Naive thymus-derived CD4-positive, alpha-beta T cell (primary cell): ENCODE measurements around the gene RLIM. TPM values are rescaled to one million over a fixed set of nuclear protein-coding genes. Genes with fewer than 3 reads are reported as not detected.

Source experiments
- ATAC-seq: fragments of 150-1000 bp; cut with Tn5 transposase; 2 replicates; pipeline ENCODE4 v1.10.0; 2021; ENCODE audit warnings: mild to moderate bottlenecking, moderate library complexity
- CTCF ChIA-PET: fragments of 350-600 bp; sonication (Branson Sonifier 250); formaldehyde crosslinking; loops from one replicate; lab custom pipeline; 2021; ENCODE audit warnings: antibody characterized with exemption; lab: Charles Lee
- POLR2A ChIA-PET: fragments of 350-600 bp; sonication (Branson Sonifier 250); formaldehyde crosslinking; loops from one replicate; lab custom pipeline; 2021; ENCODE audit warnings: antibody characterized with exemption, inconsistent platforms; lab: Charles Lee
- DNase-seq, 9 donors: peaks; one replicate each; pipeline versions ENCODE4 v3.0.0 to v3.0.0-alpha.2; 2020 to 2022; ENCODE audit warnings: mixed read lengths in 1 of 9
- H3K27ac ChIP-seq: one replicate; pipeline ENCODE4 v1.7.0; 2013; ENCODE audit warnings: mild to moderate bottlenecking, low read depth, low read length, moderate library complexity
- H3K27me3 ChIP-seq, 2 donors: one replicate each; pipeline ENCODE4 v1.7.0; 2013; ENCODE audit warnings: low read length in 2 of 2, mild to moderate bottlenecking in 2 of 2, moderate library complexity in 2 of 2; ENCODE audit not compliant: control insufficient read depth in 2 of 2, insufficient read depth in 2 of 2
- H3K36me3 ChIP-seq, 3 experiments: 1 replicate in 2 of 3; 2 replicates in 1 of 3; pipeline ENCODE4 v1.7.0; 2013; ENCODE audit warnings: low read length in 3 of 3, mild to moderate bottlenecking in 3 of 3, moderate library complexity in 1 of 3; ENCODE audit not compliant: insufficient read depth in 3 of 3, control insufficient read depth in 2 of 3
- H3K4me1 ChIP-seq, 2 donors: one replicate each; pipeline ENCODE4 v1.7.0; 2013; ENCODE audit warnings: low read length in 2 of 2, mild to moderate bottlenecking in 2 of 2, moderate library complexity in 1 of 2; ENCODE audit not compliant: control insufficient read depth in 2 of 2, insufficient read depth in 2 of 2
- H3K4me3 ChIP-seq: 2 replicates; pipeline ENCODE4 v1.7.0; 2013; ENCODE audit warnings: mild to moderate bottlenecking, low read length
- H3K9me3 ChIP-seq, 3 experiments: 1 replicate in 2 of 3; 2 replicates in 1 of 3; pipeline ENCODE4 v1.7.0; 2013; ENCODE audit warnings: low read length in 3 of 3; ENCODE audit not compliant: control insufficient read depth in 2 of 3
- H3K27ac Mint-ChIP-seq, 9 donors: one replicate each; pipeline ENCODE4 v1.8.0; 2020 to 2022; ENCODE audit warnings: mixed read lengths in 9 of 9, mild to moderate bottlenecking in 8 of 9, moderate library complexity in 5 of 9, inconsistent platforms in 2 of 9
- H3K27me3 Mint-ChIP-seq, 5 donors: one replicate each; pipeline ENCODE4 v1.8.0; 2021 to 2022; ENCODE audit warnings: mixed read lengths in 5 of 5, mild to moderate bottlenecking in 1 of 5
- H3K36me3 Mint-ChIP-seq, 5 donors: one replicate each; pipeline ENCODE4 v1.8.0; 2020 to 2022; ENCODE audit warnings: mixed read lengths in 5 of 5, mild to moderate bottlenecking in 3 of 5, inconsistent platforms in 1 of 5
- H3K4me1 Mint-ChIP-seq, 7 donors: one replicate each; pipeline ENCODE4 v1.8.0; 2020 to 2022; ENCODE audit warnings: mixed read lengths in 7 of 7, mild to moderate bottlenecking in 3 of 7, inconsistent platforms in 1 of 7
- H3K4me3 Mint-ChIP-seq, 10 donors: one replicate each; pipeline ENCODE4 v1.8.0; 2020 to 2022; ENCODE audit warnings: mild to moderate bottlenecking in 10 of 10, mixed read lengths in 10 of 10, moderate library complexity in 6 of 10, inconsistent platforms in 2 of 10
- H3K9me3 Mint-ChIP-seq, 11 donors: one replicate each; pipeline ENCODE4 v1.8.0; 2020 to 2022; ENCODE audit warnings: mixed read lengths in 11 of 11, mild to moderate bottlenecking in 4 of 11, inconsistent platforms in 1 of 11, moderate library complexity in 1 of 11
- intact Hi-C, 2 donors: fragments of 100-400 bp; cut with micrococcal nuclease; formaldehyde crosslinking; loops; one replicate each; pipeline ENCODE4 v1.15.1; 2023
- polyA plus RNA-seq, 2 donors: library from polyadenylated mRNA; unstranded; fragments of 300-500 nt; fragmentation: Illumina TruSeq; gene quantifications; one replicate each; pipeline ENCODE4 v1.2.3, GENCODE V29; 2021
- total RNA-seq, 6 experiments: library from RNA in 5 of 6; stranded (reverse) in 5 of 6; gene quantifications; 1 replicate in 5 of 6; 2 replicates in 1 of 6; pipeline ENCODE4 v1.2.3 and lab custom pipeline; 2021 to 2026

Gene RLIM
- total and polyA plus RNA-seq, 7 experiments from 2014 or later: 7.2 to 51.3 (median 41.6) TPM

GRCh38 chrX:74606799-74607198 is 7.6 kb downstream of the RLIM start:
- H3K4me1 ChIP-seq: peaks cover 7 to 8% of the 10 kb centered on the region in 2 donors
- no peaks in the 10 kb centered on the region for H3K27me3 Mint-ChIP-seq

GRCh38 chrX:74606342-74606741 is 8.1 kb downstream of the RLIM start:
- CTCF ChIA-PET: no interaction called here

More at GRCh38 chrX:74606799-74607198, 7.6 kb downstream of the RLIM start:
- Histone ChIP-seq H3K36me3 (peaks cover 0 to 4% (median 0%) of the 10 kb centered on the region in 3 experiments), H3K9me3 (no peaks in the 10 kb centered on the region), H3K27me3 (no peaks in the 10 kb centered on the region), H3K27ac (no peak overlapping the region), H3K4me3 (no peak overlapping the region)
- peaks cover 23 to 72% (median 53%) of the 10 kb centered on the region in 7 donors for H3K4me1 Mint-ChIP-seq
- intact Hi-C loops: no loop called here
- DNase-seq (no peak), ATAC-seq (no peak)
- H3K9me3 Mint-ChIP-seq: no peaks in the 10 kb centered on the region
- peak overlapping the region in 3 of 10 donors; percentile 36 to 68 (median 46) for H3K4me3 Mint-ChIP-seq
- peaks cover 0 to 15% (median 7%) of the 10 kb centered on the region in 5 donors for H3K36me3 Mint-ChIP-seq
- CTCF ChIA-PET: no interaction called here
- POLR2A ChIA-PET: no interaction called here
- H3K27ac Mint-ChIP-seq: peak overlapping the region in 2 of 9 donors; percentile 41 to 74

GRCh38 chrX:74603040-74603439 is 11.4 kb downstream of the RLIM start:
- ChIA-PET CTCF (no interaction called here), POLR2A (interaction anchor here (0.7 to 0.9 kb wide), 2 partner anchors 11 to 27 kb away, joined by 3 read pairs; partner anchors contain the start of gene RLIM)
- no peaks in the 10 kb centered on the region for H3K27me3 Mint-ChIP-seq
- H3K4me3 Mint-ChIP-seq: peak overlapping the region in 1 of 10 donors; percentile 4
- Histone ChIP-seq H3K27me3 (no peaks in the 10 kb centered on the region), H3K27ac (no peak overlapping the region), H3K4me3 (no peak overlapping the region), H3K36me3 (no peaks in the 10 kb centered on the region), H3K9me3 (no peaks in the 10 kb centered on the region), H3K4me1 (peaks cover 7 to 8% of the 10 kb centered on the region in 2 donors)
- peak overlapping the region in 3 of 9 donors; percentile 57 to 72 (median 67) for H3K27ac Mint-ChIP-seq
- no peak for DNase-seq
- intact Hi-C loops: no loop called here
- no peaks in the 10 kb centered on the region for H3K9me3 Mint-ChIP-seq
- peaks cover 32 to 78% (median 68%) of the 10 kb centered on the region in 7 donors for H3K4me1 Mint-ChIP-seq
- no peak for ATAC-seq
- H3K36me3 Mint-ChIP-seq: peaks cover 0 to 13% (median 8%) of the 10 kb centered on the region in 5 donors

More at GRCh38 chrX:74606342-74606741, 8.1 kb downstream of the RLIM start:
- Mint-ChIP-seq H3K4me1 (peaks cover 23 to 74% (median 57%) of the 10 kb centered on the region in 7 donors), H3K9me3 (no peaks in the 10 kb centered on the region), H3K27ac (no peak overlapping the region), H3K36me3 (peaks cover 0 to 15% (median 7%) of the 10 kb centered on the region in 5 donors), H3K4me3 (peak overlapping the region in 3 of 10 donors; percentile 24 to 68 (median 36)), H3K27me3 (no peaks in the 10 kb centered on the region)
- Histone ChIP-seq H3K9me3 (no peaks in the 10 kb centered on the region), H3K27ac (no peak overlapping the region), H3K36me3 (peaks cover 0 to 4% (median 0%) of the 10 kb centered on the region in 3 experiments), H3K4me1 (peaks cover 7 to 8% of the 10 kb centered on the region in 2 donors), H3K4me3 (no peak overlapping the region), H3K27me3 (no peaks in the 10 kb centered on the region)
- ATAC-seq (no peak), DNase-seq (no peak)
- intact Hi-C loops: no loop called here
- POLR2A ChIA-PET: no interaction called here

GRCh38 chrX:74602142-74602541 is 12.3 kb downstream of the RLIM start:
- ATAC-seq: no peak
- peak overlapping the region in 2 of 10 donors; percentile 29 to 44 for H3K4me3 Mint-ChIP-seq
- Histone ChIP-seq H3K27ac (no peak overlapping the region), H3K36me3 (no peaks in the 10 kb centered on the region), H3K4me1 (peaks cover 7 to 8% of the 10 kb centered on the region in 2 donors), H3K4me3 (no peak overlapping the region), H3K27me3 (no peaks in the 10 kb centered on the region), H3K9me3 (no peaks in the 10 kb centered on the region)
- no peaks in the 10 kb centered on the region for H3K27me3 Mint-ChIP-seq
- POLR2A ChIA-PET: interaction anchor here (0.7 to 1.0 kb wide), 2 partner anchors 9 to 26 kb away, joined by 3 read pairs; no protein-coding TSS in a partner anchor
- peaks cover 0 to 13% (median 8%) of the 10 kb centered on the region in 5 donors for H3K36me3 Mint-ChIP-seq
- H3K9me3 Mint-ChIP-seq: no peaks in the 10 kb centered on the region
- CTCF ChIA-PET: no interaction called here
- peak overlapping the region in 2 of 9 donors; percentile 62 to 72 for H3K27ac Mint-ChIP-seq
- intact Hi-C loops: no loop called here
- peaks cover 32 to 72% (median 68%) of the 10 kb centered on the region in 7 donors for H3K4me1 Mint-ChIP-seq
- no peak for DNase-seq

- Mint-ChIP-seq H3K4me1 (peaks cover 0 to 20% (median 2%) of the 10 kb centered on the region in 7 donors), H3K9me3 (no peaks in the 10 kb centered on the region), H3K4me3 (no peak overlapping the region), H3K36me3 (peaks cover 7 to 23% (median 8%) of the 10 kb centered on the region in 5 donors), H3K27ac (no peak overlapping the region), H3K27me3 (no peaks in the 10 kb centered on the region)
- H3K9me3 ChIP-seq: no peaks in the 10 kb centered on the region
- H3K4me1 ChIP-seq: no peaks in the 10 kb centered on the region
- ChIA-PET CTCF (no interaction called here), POLR2A (no interaction called here)
- H3K4me3 ChIP-seq: no peak overlapping the region
- peaks cover 3 to 19% (median 10%) of the 10 kb centered on the region in 3 experiments for H3K36me3 ChIP-seq
- no peak overlapping the region for H3K27ac ChIP-seq
- no peaks in the 10 kb centered on the region for H3K27me3 ChIP-seq
- DNase-seq (no peak), ATAC-seq (no peak)
- intact Hi-C loops: no loop called here
These were observed 20.8 kb downstream of the RLIM start for GRCh38 chrX:74593593-74593992.

- ATAC-seq (no peak), DNase-seq (no peak)
- intact Hi-C loops: no loop called here
- H3K4me1 Mint-ChIP-seq: peaks cover 0 to 9% (median 0%) of the 10 kb centered on the region in 7 donors
- H3K4me3 ChIP-seq: no peak overlapping the region
- H3K9me3 ChIP-seq: no peaks in the 10 kb centered on the region
- no peaks in the 10 kb centered on the region for H3K9me3 Mint-ChIP-seq
- peak overlapping the region in 1 of 9 donors; percentile 48 for H3K27ac Mint-ChIP-seq
- ChIA-PET POLR2A (no interaction called here), CTCF (no interaction called here)
- H3K27me3 Mint-ChIP-seq: no peaks in the 10 kb centered on the region
- peaks cover 0 to 4% (median 0%) of the 10 kb centered on the region in 3 experiments for H3K36me3 ChIP-seq
- H3K36me3 Mint-ChIP-seq: peaks cover 0 to 19% (median 8%) of the 10 kb centered on the region in 5 donors
- H3K4me1 ChIP-seq: no peaks in the 10 kb centered on the region
- no peak overlapping the region for H3K27ac ChIP-seq
- no peaks in the 10 kb centered on the region for H3K27me3 ChIP-seq
- H3K4me3 Mint-ChIP-seq: no peak overlapping the region
These were observed 28.7 kb downstream of the RLIM start for GRCh38 chrX:74585766-74586165.
